HG03342 (cell line): Measurements from ENCODE around the gene DCP1A.

Source experiments
- ATAC-seq: cut with Tn5 transposase; IDR thresholded peaks from one replicate; pipeline ENCODE4 v1.9.1; 2021; ENCODE audit warnings: mild to moderate bottlenecking, moderate library complexity; ENCODE audit not compliant: unreplicated experiment

DCP1A gene

GRCh38 chr3:53250453-53250852 is 96.9 kb downstream of the DCP1A start:
- ATAC-seq = no peak

GRCh38 chr3:53248161-53248560 is 99.2 kb downstream of the DCP1A start:
- no peak for ATAC-seq

GRCh38 chr3:53247619-53248018 is 99.7 kb downstream of the DCP1A start:
- ATAC-seq = no peak

- no peak for ATAC-seq
Measured at GRCh38 chr3:53244271-53244670, 103.1 kb downstream of the DCP1A start.

- ATAC-seq = no peak
Measured at GRCh38 chr3:53243785-53244184, 103.6 kb downstream of the DCP1A start.

- no peak for ATAC-seq
Measured at GRCh38 chr3:53243165-53243564, 104.2 kb downstream of the DCP1A start.

GRCh38 chr3:53242642-53243041 is 104.7 kb downstream of the DCP1A start:
- no peak for ATAC-seq

- no peak for ATAC-seq
Measured at GRCh38 chr3:53242155-53242554, 105.2 kb downstream of the DCP1A start.

GRCh38 chr3:53240989-53241972 is 106.1 kb downstream of the DCP1A start:
- ATAC-seq = no peak

- no peak for ATAC-seq
Measured at GRCh38 chr3:53239800-53240199, 107.5 kb downstream of the DCP1A start.

- no peak for ATAC-seq
Measured at GRCh38 chr3:53238886-53239285, 108.5 kb downstream of the DCP1A start.

GRCh38 chr3:53238051-53238850 is 109.1 kb downstream of the DCP1A start:
- no peak for ATAC-seq

GRCh38 chr3:53236112-53236841 is 111.1 kb downstream of the DCP1A start:
- ATAC-seq = no peak

GRCh38 chr3:53235545-53235944 is 111.8 kb downstream of the DCP1A start:
- no peak for ATAC-seq

- no peak for ATAC-seq
Measured at GRCh38 chr3:53234841-53235232, 112.5 kb downstream of the DCP1A start.

- ATAC-seq = no peak
Measured at GRCh38 chr3:53234130-53234840, 113.1 kb downstream of the DCP1A start.
